ENCODE measurements around the gene JARID2. TPM values are rescaled to one million over a fixed set of nuclear protein-coding genes. Genes with fewer than 3 reads are reported as not detected.

Gene JARID2
- polyA plus RNA-seq, 1 donor from 2014 or later = 25.5 TPM

GRCh38 chr6:15408758-15409157 is 162.9 kb downstream of the JARID2 start:
- Histone ChIP-seq H3K9me3 (ENCODE audit: low read length) (no peaks in the 10 kb centered on the region), H3K4me3 (ENCODE audit: low read length) (no peak overlapping the region), H3K79me2 (replicated peaks; ENCODE audit: insufficient read depth, low read length) (peaks cover 88% of the 10 kb centered on the region), H3K27me3 (ENCODE audit: insufficient read depth, low read depth, low read length) (no peaks in the 10 kb centered on the region), H3K36me3 (ENCODE audit: insufficient read depth, low read length) (peaks cover 7% of the 10 kb centered on the region), H2AFZ (ENCODE audit: low read depth, low read length) (no peak overlapping the region), H3K9ac (ENCODE audit: low read length) (no peak overlapping the region), H3K4me2 (ENCODE audit: low read length) (no peak overlapping the region), H4K20me1 (ENCODE audit: insufficient read depth) (no peaks in the 10 kb centered on the region), H3F3A (ENCODE audit: insufficient read depth, low read length, poor library complexity, severe bottlenecking) (no peaks in the 10 kb centered on the region), H3K9me2 (ENCODE audit: insufficient read depth, low read length) (no peaks in the 10 kb centered on the region), H3K27ac (ENCODE audit: low read length) (no peak overlapping the region)
- TF ChIP-seq REST (IDR thresholded peaks at IDR 0.05; ENCODE audit: borderline replicate concordance) = no peak
- no peak for TF ChIP-seq RAD21 (conservative IDR thresholded peaks at IDR 0.05)
- TF ChIP-seq TAF1 (IDR thresholded peaks at IDR 0.05; ENCODE audit: low read depth) = no peak
- no peak for TF ChIP-seq MXI1 (conservative IDR thresholded peaks at IDR 0.05; ENCODE audit: poor library complexity, severe bottlenecking)

GRCh38 chr6:15409301-15410125 is 163.6 kb downstream of the JARID2 start:
- H4K20me1 ChIP-seq (ENCODE audit: insufficient read depth) = no peaks in the 10 kb centered on the region
- peaks cover 7% of the 10 kb centered on the region for H3K36me3 ChIP-seq (ENCODE audit: insufficient read depth, low read length)
- H3K27me3 ChIP-seq (ENCODE audit: insufficient read depth, low read depth, low read length) = no peaks in the 10 kb centered on the region
- no peaks in the 10 kb centered on the region for H3K9me2 ChIP-seq (ENCODE audit: insufficient read depth, low read length)
- TF ChIP-seq CTCF (IDR thresholded peaks at IDR 0.05; ENCODE audit: poor library complexity, severe bottlenecking) (no peak), TAF1 (IDR thresholded peaks at IDR 0.05; ENCODE audit: low read depth) (no peak), MXI1 (conservative IDR thresholded peaks at IDR 0.05; ENCODE audit: poor library complexity, severe bottlenecking) (no peak)
- no peak overlapping the region for H3K4me2 ChIP-seq (ENCODE audit: low read length)
- no peak overlapping the region for H3K4me3 ChIP-seq (ENCODE audit: low read length)
- H2AFZ ChIP-seq (ENCODE audit: low read depth, low read length) = no peak overlapping the region
- no peaks in the 10 kb centered on the region for H3F3A ChIP-seq (ENCODE audit: insufficient read depth, low read length, poor library complexity, severe bottlenecking)
- no peak overlapping the region for H3K27ac ChIP-seq (ENCODE audit: low read length)
- H3K9ac ChIP-seq (ENCODE audit: low read length) = no peak overlapping the region
- no peaks in the 10 kb centered on the region for H3K9me3 ChIP-seq (ENCODE audit: low read length)
- H3K79me2 ChIP-seq (replicated peaks; ENCODE audit: insufficient read depth, low read length) = peaks cover 84% of the 10 kb centered on the region

- Histone ChIP-seq H3F3A (ENCODE audit: insufficient read depth, low read length, poor library complexity, severe bottlenecking) (no peaks in the 10 kb centered on the region), H3K79me2 (replicated peaks; ENCODE audit: insufficient read depth, low read length) (peaks cover 79% of the 10 kb centered on the region), H3K27me3 (ENCODE audit: insufficient read depth, low read depth, low read length) (no peaks in the 10 kb centered on the region), H3K27ac (ENCODE audit: low read length) (no peak overlapping the region), H3K9me3 (ENCODE audit: low read length) (no peaks in the 10 kb centered on the region), H4K20me1 (ENCODE audit: insufficient read depth) (no peaks in the 10 kb centered on the region), H3K4me3 (ENCODE audit: low read length) (no peak overlapping the region), H2AFZ (ENCODE audit: low read depth, low read length) (no peak overlapping the region), H3K9me2 (ENCODE audit: insufficient read depth, low read length) (no peaks in the 10 kb centered on the region), H3K9ac (ENCODE audit: low read length) (no peak overlapping the region), H3K36me3 (ENCODE audit: insufficient read depth, low read length) (peaks cover 7% of the 10 kb centered on the region), H3K4me2 (ENCODE audit: low read length) (no peak overlapping the region)
- no peak for TF ChIP-seq REST (IDR thresholded peaks at IDR 0.05; ENCODE audit: borderline replicate concordance)
- no peak for TF ChIP-seq EP300 (conservative IDR thresholded peaks at IDR 0.05; ENCODE audit: poor library complexity, severe bottlenecking)
- no peak for TF ChIP-seq EZH2 (IDR thresholded peaks at IDR 0.05; ENCODE audit: borderline replicate concordance, insufficient read depth, low read length, poor library complexity, severe bottlenecking)
- no peak for TF ChIP-seq MXI1 (conservative IDR thresholded peaks at IDR 0.05; ENCODE audit: poor library complexity, severe bottlenecking)
- TF ChIP-seq SMC3 (conservative IDR thresholded peaks at IDR 0.05; ENCODE audit: poor library complexity) = no peak
- no peak for TF ChIP-seq CTCF (IDR thresholded peaks at IDR 0.05; ENCODE audit: poor library complexity, severe bottlenecking)
- no peak for TF ChIP-seq POLR2AphosphoS5 (IDR thresholded peaks at IDR 0.05)
- no peak for TF ChIP-seq TAF1 (IDR thresholded peaks at IDR 0.05; ENCODE audit: low read depth)
- TF ChIP-seq RAD21 (conservative IDR thresholded peaks at IDR 0.05) = no peak
Observed at GRCh38 chr6:15410126-15410391, 164.2 kb downstream of the JARID2 start.
